Left lung (tissue), 10 donors: ENCODE results near the gene CEP89. TPM values are rescaled to one million over a fixed set of nuclear protein-coding genes. Genes with fewer than 3 reads are reported as not detected.

Experiments
- ATAC-seq: fragments of 200-7000 bp; cut with Tn5 transposase; one replicate; pipeline ENCODE4 v1.9.1; 2020; ENCODE audit warnings: moderate library complexity
- DNase-seq, 4 donors: peaks; one replicate each; pipeline ENCODE4 v3.0.0-alpha.2; 2013 to 2020
- H3K27ac ChIP-seq, 2 donors: fragments of 200-600 bp; sonication (generic) in 1 of 2; one replicate each; pipeline versions ENCODE4 v1.5.0 to v1.8.0; 2020 to 2021
- H3K27me3 ChIP-seq, 2 donors: fragments of 200-600 bp; sonication (generic) in 1 of 2; one replicate each; pipeline versions ENCODE4 v1.5.0 to v1.8.0; 2020 to 2021
- H3K36me3 ChIP-seq, 2 donors: fragments of 200-600 bp; sonication (generic) in 1 of 2; one replicate each; pipeline versions ENCODE4 v1.5.0 to v1.8.0; 2020 to 2021
- H3K4me1 ChIP-seq, 2 donors: fragments of 200-600 bp; one replicate each; pipeline ENCODE4 v1.8.0; 2021
- H3K4me3 ChIP-seq, 2 donors: fragments of 200-600 bp; sonication (generic) in 1 of 2; one replicate each; pipeline versions ENCODE4 v1.5.0 to v1.8.0; 2020 to 2021; ENCODE audit warnings: mild to moderate bottlenecking in 1 of 2
- H3K9me3 ChIP-seq, 2 donors: fragments of 200-600 bp; sonication (generic) in 1 of 2; one replicate each; pipeline versions ENCODE4 v1.5.0 to v1.8.0; 2020 to 2021
- intact Hi-C, 2 donors: fragments of 100-400 bp; cut with DNase I; formaldehyde crosslinking; loops; one replicate each; pipeline versions ENCODE4 v1.11.2 to v1.14.2; 2022
- polyA plus RNA-seq, 6 donors: library from polyadenylated mRNA; unstranded; fragments of 120-200 nt; gene quantifications; one replicate each; pipeline ENCODE4 v1.2.1, GENCODE V29; 2013; ENCODE audit not compliant: insufficient read length in 6 of 6
- total RNA-seq, 2 donors: library from RNA; stranded (reverse); fragmentation: NEBNext Ultra II Directional; extraction: Animal tissue kit (Norgen Biotek cat#: 25700); gene quantifications; one replicate each; pipeline ENCODE4 v1.2.1, GENCODE V29; 2021
- TF ChIP-seq, protein P1 (sequence below), 2 donors: fragments of 200-600 bp; sonication (generic) in 1 of 2; IDR thresholded peaks; one replicate each; pipeline versions ENCODE4 v1.5.0 to v1.8.0; 2021; ENCODE audit warnings: antibody characterized with exemption in 2 of 2
- donor health status: DM: no; HTN: yes; CAD: no.
- donor health status: DM: no; HTN: no; CAD: no.

Gene CEP89
- total and polyA plus RNA-seq, 8 donors, result 19.1 to 37.9 (median 32.3) TPM

DNA sequence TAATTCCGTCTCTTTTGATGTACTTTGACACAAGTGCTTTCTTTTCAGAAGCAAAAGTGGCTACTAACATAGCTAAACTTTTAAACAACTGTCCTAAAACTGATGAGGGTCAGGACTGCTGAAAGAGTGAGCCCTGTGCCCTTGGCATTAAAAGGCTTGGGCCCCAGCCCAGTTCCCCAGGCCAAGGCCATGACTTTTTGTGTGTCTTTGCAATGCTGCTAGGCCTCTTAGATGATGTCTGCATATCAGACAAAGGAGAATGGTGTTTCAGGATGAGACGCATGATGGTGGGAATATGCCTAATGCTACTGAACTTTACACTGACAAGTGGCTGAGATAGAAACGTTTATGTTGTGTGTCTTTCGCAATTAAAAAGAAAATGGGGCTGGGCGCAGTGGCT is 140.1 kb downstream of the CEP89 start:
- TF ChIP-seq, protein P1, sequence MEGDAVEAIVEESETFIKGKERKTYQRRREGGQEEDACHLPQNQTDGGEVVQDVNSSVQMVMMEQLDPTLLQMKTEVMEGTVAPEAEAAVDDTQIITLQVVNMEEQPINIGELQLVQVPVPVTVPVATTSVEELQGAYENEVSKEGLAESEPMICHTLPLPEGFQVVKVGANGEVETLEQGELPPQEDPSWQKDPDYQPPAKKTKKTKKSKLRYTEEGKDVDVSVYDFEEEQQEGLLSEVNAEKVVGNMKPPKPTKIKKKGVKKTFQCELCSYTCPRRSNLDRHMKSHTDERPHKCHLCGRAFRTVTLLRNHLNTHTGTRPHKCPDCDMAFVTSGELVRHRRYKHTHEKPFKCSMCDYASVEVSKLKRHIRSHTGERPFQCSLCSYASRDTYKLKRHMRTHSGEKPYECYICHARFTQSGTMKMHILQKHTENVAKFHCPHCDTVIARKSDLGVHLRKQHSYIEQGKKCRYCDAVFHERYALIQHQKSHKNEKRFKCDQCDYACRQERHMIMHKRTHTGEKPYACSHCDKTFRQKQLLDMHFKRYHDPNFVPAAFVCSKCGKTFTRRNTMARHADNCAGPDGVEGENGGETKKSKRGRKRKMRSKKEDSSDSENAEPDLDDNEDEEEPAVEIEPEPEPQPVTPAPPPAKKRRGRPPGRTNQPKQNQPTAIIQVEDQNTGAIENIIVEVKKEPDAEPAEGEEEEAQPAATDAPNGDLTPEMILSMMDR (IDR thresholded peaks at IDR 0.05), result no peak
- H3K27me3 ChIP-seq, result no peaks in the 10 kb centered on the region
- no peak overlapping the region for H3K27ac ChIP-seq
- no peaks in the 10 kb centered on the region for H3K4me1 ChIP-seq
- no peak for ATAC-seq
- intact Hi-C loops, result no loop called here
- H3K36me3 ChIP-seq, result no peaks in the 10 kb centered on the region
- H3K4me3 ChIP-seq, result no peak overlapping the region
- DNase-seq, result no peak
- H3K9me3 ChIP-seq, result no peaks in the 10 kb centered on the region

DNA sequence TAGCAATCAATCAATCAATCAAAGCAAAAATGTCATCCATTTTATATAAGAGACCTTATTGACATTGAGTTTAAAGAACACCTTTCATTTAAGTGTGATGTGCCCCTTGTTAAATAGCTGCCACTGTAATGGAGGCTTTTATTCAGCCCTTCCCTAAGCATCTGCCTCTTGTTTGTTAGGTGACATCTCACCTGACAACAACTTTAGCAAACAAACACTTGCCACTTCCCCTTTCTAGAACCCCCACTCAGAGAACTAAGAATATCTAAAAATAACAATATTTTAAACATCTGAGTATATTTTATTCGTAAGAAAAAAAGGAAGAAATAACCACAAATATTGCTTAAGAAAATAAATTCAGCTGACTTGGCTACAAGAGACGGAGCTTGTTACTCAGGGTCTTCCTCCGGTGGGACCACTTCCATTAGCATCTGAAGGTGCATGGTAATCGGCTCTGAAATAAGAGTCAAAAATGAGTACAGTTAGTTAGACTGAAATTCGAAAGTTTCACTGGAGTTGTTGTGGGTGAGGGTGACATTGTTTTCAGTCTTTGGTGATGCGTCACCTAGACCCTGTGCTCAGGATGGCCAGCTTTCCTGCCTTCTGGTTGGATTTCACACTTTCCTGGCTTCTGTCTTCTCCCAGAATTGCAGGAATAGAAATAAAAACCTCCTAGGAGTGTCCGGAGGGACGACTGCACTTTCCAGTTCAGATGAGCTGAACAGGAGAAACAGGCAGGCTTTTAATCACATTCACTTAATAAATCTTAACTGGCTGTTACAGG is 141.3 kb downstream of the CEP89 start:
- TF ChIP-seq, protein P1 (IDR thresholded peaks at IDR 0.05), result no peak
- H3K4me3 ChIP-seq, result no peak overlapping the region

DNA sequence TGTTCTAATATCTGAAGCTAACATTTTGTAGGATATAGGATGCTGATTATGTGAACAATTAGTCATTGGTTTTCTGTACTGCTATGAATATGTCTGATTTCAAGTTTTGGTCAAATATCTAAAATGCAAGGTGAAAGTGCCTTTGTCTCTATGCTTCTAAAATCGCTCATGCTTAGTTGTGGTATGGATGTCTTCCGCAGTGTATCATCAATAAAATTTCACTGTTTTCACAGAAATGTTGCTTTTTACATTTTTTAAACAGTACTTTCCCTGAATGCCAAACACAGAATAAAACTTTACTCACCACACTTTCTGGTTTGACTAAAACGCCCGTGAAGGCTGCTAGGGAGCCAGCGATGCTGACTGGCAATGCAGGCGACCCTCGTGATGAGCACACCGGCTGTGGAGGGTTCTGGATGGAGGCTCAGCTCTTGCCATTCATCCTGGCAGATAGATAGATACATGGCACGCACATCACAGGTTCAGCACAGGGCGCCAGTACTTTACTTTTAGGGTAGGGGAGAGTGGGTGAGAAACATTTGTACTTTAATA is 142.3 kb downstream of the CEP89 start:
- H3K27me3 ChIP-seq, result peaks cover 0 to 11% of the 10 kb centered on the region in 2 donors
- TF ChIP-seq, protein P1 (IDR thresholded peaks at IDR 0.05), result no peak
- intact Hi-C loops, result no loop called here

More for the DNA sequence above, 141.3 kb downstream of the CEP89 start:
- no peaks in the 10 kb centered on the region for H3K4me1 ChIP-seq
- H3K36me3 ChIP-seq, result no peaks in the 10 kb centered on the region
- ATAC-seq (no peak), DNase-seq (no peak)
- H3K27ac ChIP-seq, result no peak overlapping the region
- H3K9me3 ChIP-seq, result no peaks in the 10 kb centered on the region
- H3K27me3 ChIP-seq, result peaks cover 0 to 1% of the 10 kb centered on the region in 2 donors
- intact Hi-C loops, result no loop called here

GRCh38 chr19:32828643-32829344 is 143.0 kb downstream of the CEP89 start:
- ATAC-seq (no peak), DNase-seq (no peak)
- Histone ChIP-seq H3K36me3 (no peaks in the 10 kb centered on the region), H3K4me3 (no peak overlapping the region), H3K27me3 (peaks cover 0 to 17% of the 10 kb centered on the region in 2 donors), H3K9me3 (no peaks in the 10 kb centered on the region), H3K27ac (no peak overlapping the region), H3K4me1 (no peaks in the 10 kb centered on the region)
- TF ChIP-seq, protein P1 (IDR thresholded peaks at IDR 0.05), result no peak
- intact Hi-C loops, result no loop called here

More for the DNA sequence above, 142.3 kb downstream of the CEP89 start:
- no peaks in the 10 kb centered on the region for H3K4me1 ChIP-seq
- no peaks in the 10 kb centered on the region for H3K36me3 ChIP-seq
- H3K4me3 ChIP-seq, result no peak overlapping the region
- no peak for DNase-seq
- ATAC-seq, result no peak
- H3K27ac ChIP-seq, result no peak overlapping the region
- H3K9me3 ChIP-seq, result no peaks in the 10 kb centered on the region

- TF ChIP-seq, protein P1 (IDR thresholded peaks at IDR 0.05), result no peak
- Histone ChIP-seq H3K9me3 (no peaks in the 10 kb centered on the region), H3K36me3 (no peaks in the 10 kb centered on the region), H3K27ac (no peak overlapping the region), H3K4me3 (no peak overlapping the region), H3K4me1 (no peaks in the 10 kb centered on the region), H3K27me3 (peaks cover 0 to 23% of the 10 kb centered on the region in 2 donors)
- ATAC-seq, result no peak
- DNase-seq, result no peak
- intact Hi-C loops, result no loop called here
Observed at GRCh38 chr19:32828139-32828538, 143.6 kb downstream of the CEP89 start.
